ENCODE measurements around the gene RPL27. TPM values are rescaled to one million over a fixed set of nuclear protein-coding genes. Genes with fewer than 3 reads are reported as not detected.

The RPL27 gene
- total and polyA plus RNA-seq, 2 of the 8 experiments (the other 6 are each of a cell fraction or from before 2014, with no cell fraction given), result 1,415 to 3,779 TPM

GRCh38 chr17:42964161-42964932, 33.9 kb upstream of the RPL27 start, which contains the start of gene AARSD1:
TSS of gene AARSD1 (minus strand) at chr17:42964454. CDS start at chr17:42964440, 14 bp downstream.
- Histone ChIP-seq H3K18ac (ENCODE audit: extremely low read depth, low read length) (no peak within 1 kb of the TSS; the same call in 1 of the 2 replicates), H3K4me2 (ENCODE audit: insufficient read depth in 1 of 2, low read depth in 2 of 2, low read length in 2 of 2) (peak within 1 kb of the TSS; percentile 74 to 83), H3K14ac (ENCODE audit: insufficient read length) (no peak within 1 kb of the TSS), H3K4ac (replicated peaks; ENCODE audit: insufficient read length, low read depth, low read length) (peak within 1 kb of the TSS; percentile 21), H4K91ac (replicated peaks; ENCODE audit: insufficient read length, low read length) (peak within 1 kb of the TSS; percentile 70), H3K27ac (ENCODE audit: low read depth, low read length) (peak within 1 kb of the TSS; percentile 46; the same call in 1 of the 2 replicates), H3K4me3 (ENCODE audit: extremely low read depth in 1 of 4, insufficient read depth in 2 of 4, low read depth in 3 of 4, low read length in 4 of 4) (peak within 1 kb of the TSS; percentile 69 to 84 (median 74)), H2BK15ac (ENCODE audit: low read length) (no peak within 1 kb of the TSS), H2BK120ac (replicated peaks; ENCODE audit: low read depth, low read length) (no peak within 1 kb of the TSS), H3K79me2 (ENCODE audit: control insufficient read depth in 1 of 2, insufficient read depth in 2 of 2, low read length in 2 of 2) (peaks cover 0 to 6% of the 10 kb centered on the region in 2 experiments; a peak in 2 of 4 replicates), H3K23me2 (ENCODE audit: low read depth, low read length) (peaks cover 7% of the 10 kb centered on the region; the same call in 1 of the 2 replicates), H4K5ac (ENCODE audit: insufficient read length, low read depth, low read length) (peak within 1 kb of the TSS; percentile 55), H3K23ac (ENCODE audit: insufficient read length) (no peak within 1 kb of the TSS), H2AK5ac (ENCODE audit: low read depth, low read length) (no peak within 1 kb of the TSS), H3K4me1 (replicated peaks in 1 of 4; ENCODE audit: control insufficient read depth in 3 of 4, insufficient read depth in 4 of 4, low read length in 3 of 4) (peaks cover 0 to 2% (median 0%) of the 10 kb centered on the region in 4 experiments; a peak in 1 of 7 replicates), H3K79me1 (ENCODE audit: low read depth, low read length) (no peaks in the 10 kb centered on the region), H2AFZ (ENCODE audit: low read length) (peak within 1 kb of the TSS; percentile 61), H3K27me3 (replicated peaks in 1 of 4; ENCODE audit: control insufficient read depth in 3 of 4, extremely low read depth in 1 of 4, insufficient read depth in 3 of 4, low read length in 3 of 4) (no peaks in the 10 kb centered on the region), H3K56ac (replicated peaks; ENCODE audit: insufficient read length, low read depth, low read length) (peak within 1 kb of the TSS; percentile 38), H3K36me3 (ENCODE audit: control insufficient read depth in 2 of 4, insufficient read depth in 4 of 4, low read length in 3 of 4) (peaks cover 8 to 29% (median 22%) of the 10 kb centered on the region in 4 experiments; a peak in 7 of 8 replicates), H2BK20ac (ENCODE audit: low read length) (no peak within 1 kb of the TSS), H2BK5ac (ENCODE audit: low read depth, low read length) (peak within 1 kb of the TSS; percentile 69; the same call in 1 of the 2 replicates), H4K20me1 (replicated peaks in 1 of 2; ENCODE audit: control insufficient read depth in 1 of 2, insufficient read depth in 2 of 2, low read length in 2 of 2) (peaks cover 0 to 1% of the 10 kb centered on the region in 2 experiments), H2BK12ac (ENCODE audit: low read depth, low read length) (no peak within 1 kb of the TSS), H3K9ac (replicated peaks in 1 of 4; ENCODE audit: extremely low read depth in 1 of 4, low read depth in 3 of 4, low read length in 3 of 4) (peak within 1 kb of the TSS; percentile 68 to 76 (median 74)), H3K9me3 (ENCODE audit: insufficient read depth in 2 of 2, low read depth in 1 of 2, low read length in 1 of 2) (no peaks in the 10 kb centered on the region), H4K8ac (ENCODE audit: extremely low read depth, insufficient read depth, low read length) (peak within 1 kb of the TSS; percentile 63)
- FAIRE-seq (peak; percentile 13), DNase-seq (ENCODE audit: low read depth in 1 of 2, low spot score in 2 of 2) (peak; percentile 80 to 88)
- 8% methylated on average over 38 of the region's 43 CpGs; no CpG with 5 or more reads in 1 of the 2 experiments for WGBS, 2 experiments (ENCODE audit: extremely low coverage in 1 of 2, insufficient coverage in 1 of 2, insufficient read length in 1 of 2, insufficient replicate concordance in 2 of 2, low coverage in 1 of 2, low lambda C conversion rate in 2 of 2, missing lambda C conversion rate in 1 of 2)
- ChIA-PET CTCF (ENCODE audit: partially characterized antibody) (interaction anchor here (0.6 to 1.8 kb wide), 5 partner anchors 11 to 154 kb away, joined by 3 to 5 read pairs (median 3); partner anchors contain the start of gene PTGES3L), POLR2A (ENCODE audit: partially characterized antibody) (interaction anchor here (0.6 to 2.8 kb wide), 14 partner anchors 10 to 415 kb away, joined by 3 to 27 read pairs (median 4); partner anchors contain the start of genes PSME3, PTGES3L, RPL27 and RUNDC1)
- TF ChIP-seq KDM5A (IDR thresholded peaks at IDR 0.05; ENCODE audit: low read length), result peak; percentile 62; the same call in 1 of the 2 replicates
- no peak for TF ChIP-seq RXRA (IDR thresholded peaks at IDR 0.05; ENCODE audit: insufficient read depth, low read depth, low read length)
- TF ChIP-seq MAFK (IDR thresholded peaks at IDR 0.05; ENCODE audit: low read depth, low read length), result no peak
- no peak for TF ChIP-seq ATF3 (IDR thresholded peaks at IDR 0.05; ENCODE audit: insufficient read depth, low read depth, low read length)
- TF ChIP-seq SUZ12 (IDR thresholded peaks at IDR 0.05; ENCODE audit: low read length), result no peak
- TF ChIP-seq CHD2 (IDR thresholded peaks at IDR 0.05; ENCODE audit: low read length), result no peak
- no peak for TF ChIP-seq BACH1 (IDR thresholded peaks at IDR 0.05; ENCODE audit: low read length)
- TF ChIP-seq CBX5 (IDR thresholded peaks at IDR 0.05; ENCODE audit: low read depth, low read length), result no peak
- no peak for TF ChIP-seq GABPA (IDR thresholded peaks at IDR 0.05; ENCODE audit: borderline replicate concordance, insufficient read depth, low read length)

Data from H1 (cell line).